BE2C (cell line): Measurements from ENCODE around the gene MDC1.
"Not testable (repeated sequence)": the region's sequence is repeated elsewhere in the genome, so short reads cannot be mapped to it uniquely, and the experiment has no call there.

ENCODE experiments used
- DNase-seq: peaks from one replicate; pipeline ENCODE4 v3.0.0-alpha.2; 2020
- H3K27me3 ChIP-seq: fragments of 250-450 bp; sonication (Bioruptor Pico); 2 replicates; pipeline ENCODE4 v1.5.1; 2020; ENCODE audit warnings: mild to moderate bottlenecking
- H3K36me3 ChIP-seq: fragments of 250-450 bp; sonication (Bioruptor Pico); 2 replicates; pipeline ENCODE4 v1.5.1; 2020; ENCODE audit warnings: mild to moderate bottlenecking
- H3K4me1 ChIP-seq: fragments of 250-450 bp; sonication (Bioruptor Pico); 2 replicates; pipeline ENCODE4 v1.5.1; 2020
- H3K4me3 ChIP-seq: 2 replicates; pipeline ENCODE4 v1.5.1; 2011; ENCODE audit warnings: low read depth, low read length
- H3K9me3 ChIP-seq: fragments of 250-450 bp; sonication (Bioruptor Pico); 2 replicates; pipeline ENCODE4 v1.5.1; 2020
- TF ChIP-seq, protein P1 (sequence below): IDR thresholded peaks from 2 replicates; pipeline ENCODE4 v1.5.1; 2012; ENCODE audit warnings: mild to moderate bottlenecking, low read depth, low read length

Gene MDC1

DNA sequence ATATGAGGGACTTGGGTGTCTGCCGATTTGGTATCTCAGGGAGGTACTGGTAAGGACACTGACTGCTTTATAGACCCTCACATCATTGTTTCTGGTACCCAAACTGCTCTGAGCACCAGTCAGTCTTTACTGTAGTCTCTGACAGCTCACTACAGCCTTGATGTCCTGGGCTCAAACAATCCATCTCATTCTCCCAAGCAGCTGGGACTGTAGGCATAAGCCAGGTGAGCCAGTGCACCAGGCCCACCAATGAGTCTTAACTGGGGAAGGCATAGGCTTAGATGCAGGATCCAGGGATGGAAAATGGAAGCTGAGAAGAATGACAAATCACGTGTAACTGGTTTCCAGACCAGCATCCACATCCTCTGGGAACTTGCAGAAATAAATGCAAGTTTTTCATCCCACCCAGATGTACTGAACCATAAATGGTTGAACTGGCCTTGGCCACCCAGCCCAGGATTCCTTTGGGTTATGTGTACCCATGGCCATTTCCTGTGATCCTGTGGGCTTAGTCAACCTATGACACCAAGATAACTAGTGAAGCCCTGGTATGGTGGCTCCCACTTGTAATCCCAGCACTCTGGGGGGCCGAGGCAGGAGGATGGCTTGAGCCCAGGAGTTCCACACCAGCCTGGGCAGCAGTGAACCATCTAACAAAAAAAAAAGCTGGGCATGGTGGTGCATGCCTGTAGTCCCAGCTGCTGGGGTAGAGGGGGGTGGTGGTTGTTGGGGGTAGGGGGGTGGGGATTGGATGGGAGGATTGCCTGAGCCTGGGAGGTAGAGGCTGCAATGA, 8.8 kb upstream of the MDC1 start:
- TF ChIP-seq, protein P1, sequence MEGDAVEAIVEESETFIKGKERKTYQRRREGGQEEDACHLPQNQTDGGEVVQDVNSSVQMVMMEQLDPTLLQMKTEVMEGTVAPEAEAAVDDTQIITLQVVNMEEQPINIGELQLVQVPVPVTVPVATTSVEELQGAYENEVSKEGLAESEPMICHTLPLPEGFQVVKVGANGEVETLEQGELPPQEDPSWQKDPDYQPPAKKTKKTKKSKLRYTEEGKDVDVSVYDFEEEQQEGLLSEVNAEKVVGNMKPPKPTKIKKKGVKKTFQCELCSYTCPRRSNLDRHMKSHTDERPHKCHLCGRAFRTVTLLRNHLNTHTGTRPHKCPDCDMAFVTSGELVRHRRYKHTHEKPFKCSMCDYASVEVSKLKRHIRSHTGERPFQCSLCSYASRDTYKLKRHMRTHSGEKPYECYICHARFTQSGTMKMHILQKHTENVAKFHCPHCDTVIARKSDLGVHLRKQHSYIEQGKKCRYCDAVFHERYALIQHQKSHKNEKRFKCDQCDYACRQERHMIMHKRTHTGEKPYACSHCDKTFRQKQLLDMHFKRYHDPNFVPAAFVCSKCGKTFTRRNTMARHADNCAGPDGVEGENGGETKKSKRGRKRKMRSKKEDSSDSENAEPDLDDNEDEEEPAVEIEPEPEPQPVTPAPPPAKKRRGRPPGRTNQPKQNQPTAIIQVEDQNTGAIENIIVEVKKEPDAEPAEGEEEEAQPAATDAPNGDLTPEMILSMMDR, result no peak
- DNase-seq, result peak; percentile 28
- Histone ChIP-seq H3K27me3 (peaks cover 3% of the 10 kb centered on the region), H3K4me1 (peaks cover 13% of the 10 kb centered on the region), H3K36me3 (peaks cover 81% of the 10 kb centered on the region), H3K9me3 (no peaks in the 10 kb centered on the region), H3K4me3 (no peak overlapping the region)

DNA sequence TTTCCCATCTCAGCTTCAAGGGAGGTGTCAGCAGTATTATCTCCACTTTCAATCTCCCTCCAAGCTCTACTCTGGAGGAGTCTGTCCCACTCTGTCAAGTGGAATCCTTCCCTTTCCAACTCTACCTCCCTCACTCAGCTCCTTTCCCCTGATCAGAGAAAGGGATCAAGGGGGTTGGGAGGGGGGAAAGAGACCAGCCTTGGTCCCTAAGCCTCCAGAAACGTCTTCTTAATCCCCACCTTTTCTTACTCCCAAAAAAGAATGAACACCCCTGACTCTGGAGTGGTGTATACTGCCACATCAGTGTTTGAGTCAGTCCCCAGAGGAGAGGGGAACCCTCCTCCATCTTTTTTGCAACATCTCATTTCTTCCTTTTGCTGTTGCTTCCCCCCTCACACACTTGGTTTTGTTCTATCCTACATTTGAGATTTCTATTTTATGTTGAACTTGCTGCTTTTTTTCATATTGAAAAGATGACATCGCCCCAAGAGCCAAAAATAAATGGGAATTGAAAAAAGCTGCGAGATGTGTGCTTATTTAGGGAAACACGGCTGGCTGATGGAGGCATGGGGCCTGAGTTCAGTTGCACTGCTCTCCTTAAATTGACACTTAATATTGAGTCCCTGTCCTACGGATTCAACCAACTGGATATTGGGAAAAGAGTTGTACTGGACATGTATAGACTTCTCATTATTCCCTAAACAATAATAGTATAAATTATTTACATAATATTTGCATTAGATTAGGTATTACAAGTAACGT, 8.0 kb upstream of the MDC1 start:
- H3K9me3 ChIP-seq, result no peaks in the 10 kb centered on the region
- H3K4me1 ChIP-seq, result peaks cover 8% of the 10 kb centered on the region
- H3K4me3 ChIP-seq, result no peak overlapping the region
- H3K27me3 ChIP-seq, result peaks cover 3% of the 10 kb centered on the region
- H3K36me3 ChIP-seq, result peaks cover 81% of the 10 kb centered on the region
- TF ChIP-seq, protein P1, result no peak
- DNase-seq, result no peak

DNA sequence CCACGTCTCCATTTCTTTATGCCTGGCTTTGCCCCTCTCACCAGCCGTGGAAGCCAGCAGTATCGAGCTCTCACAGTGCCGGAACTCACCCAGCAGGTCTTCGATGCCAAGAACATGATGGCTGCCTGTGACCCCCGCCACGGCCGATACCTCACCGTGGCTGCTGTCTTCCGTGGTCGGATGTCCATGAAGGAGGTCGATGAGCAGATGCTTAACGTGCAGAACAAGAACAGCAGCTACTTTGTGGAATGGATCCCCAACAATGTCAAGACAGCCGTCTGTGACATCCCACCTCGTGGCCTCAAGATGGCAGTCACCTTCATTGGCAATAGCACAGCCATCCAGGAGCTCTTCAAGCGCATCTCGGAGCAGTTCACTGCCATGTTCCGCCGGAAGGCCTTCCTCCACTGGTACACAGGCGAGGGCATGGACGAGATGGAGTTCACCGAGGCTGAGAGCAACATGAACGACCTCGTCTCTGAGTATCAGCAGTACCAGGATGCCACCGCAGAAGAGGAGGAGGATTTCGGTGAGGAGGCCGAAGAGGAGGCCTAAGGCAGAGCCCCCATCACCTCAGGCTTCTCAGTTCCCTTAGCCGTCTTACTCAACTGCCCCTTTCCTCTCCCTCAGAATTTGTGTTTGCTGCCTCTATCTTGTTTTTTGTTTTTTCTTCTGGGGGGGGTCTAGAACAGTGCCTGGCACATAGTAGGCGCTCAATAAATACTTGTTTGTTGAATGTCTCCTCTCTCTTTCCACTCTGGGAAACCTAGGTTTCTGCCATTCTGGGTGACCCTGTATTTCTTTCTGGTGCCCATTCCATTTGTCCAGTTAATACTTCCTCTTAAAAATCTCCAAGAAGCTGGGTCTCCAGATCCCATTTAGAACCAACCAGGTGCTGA, 7.0 kb upstream of the MDC1 start:
- H3K27me3 ChIP-seq, H3K9me3 ChIP-seq, H3K4me1 ChIP-seq: not testable (repeated sequence)
- peak; percentile 30 for DNase-seq
- Histone ChIP-seq H3K36me3 (peaks cover 72% of the 10 kb centered on the region), H3K4me3 (peak overlapping the region; percentile 27)
- TF ChIP-seq, protein P1, result peak; percentile 19; the same call in 1 of the 2 replicates

DNA sequence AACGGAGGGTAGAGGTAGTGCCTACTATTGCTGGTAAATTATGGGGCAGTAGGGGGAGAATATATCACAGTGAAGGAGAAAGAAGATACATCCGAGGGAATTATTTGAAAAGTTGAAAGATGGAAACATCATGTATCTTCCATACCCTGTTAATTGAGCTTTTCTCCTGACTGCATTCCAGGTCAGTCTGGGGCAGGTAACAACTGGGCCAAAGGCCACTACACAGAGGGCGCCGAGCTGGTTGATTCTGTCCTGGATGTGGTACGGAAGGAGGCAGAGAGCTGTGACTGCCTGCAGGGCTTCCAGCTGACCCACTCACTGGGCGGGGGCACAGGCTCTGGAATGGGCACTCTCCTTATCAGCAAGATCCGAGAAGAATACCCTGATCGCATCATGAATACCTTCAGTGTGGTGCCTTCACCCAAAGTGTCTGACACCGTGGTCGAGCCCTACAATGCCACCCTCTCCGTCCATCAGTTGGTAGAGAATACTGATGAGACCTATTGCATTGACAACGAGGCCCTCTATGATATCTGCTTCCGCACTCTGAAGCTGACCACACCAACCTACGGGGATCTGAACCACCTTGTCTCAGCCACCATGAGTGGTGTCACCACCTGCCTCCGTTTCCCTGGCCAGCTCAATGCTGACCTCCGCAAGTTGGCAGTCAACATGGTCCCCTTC, 6.2 kb upstream of the MDC1 start:
- Histone ChIP-seq H3K36me3 (peaks cover 68% of the 10 kb centered on the region), H3K4me3 (peak overlapping the region; percentile 96)
- not testable (repeated sequence) for DNase-seq, H3K27me3 ChIP-seq, H3K9me3 ChIP-seq, H3K4me1 ChIP-seq

DNA sequence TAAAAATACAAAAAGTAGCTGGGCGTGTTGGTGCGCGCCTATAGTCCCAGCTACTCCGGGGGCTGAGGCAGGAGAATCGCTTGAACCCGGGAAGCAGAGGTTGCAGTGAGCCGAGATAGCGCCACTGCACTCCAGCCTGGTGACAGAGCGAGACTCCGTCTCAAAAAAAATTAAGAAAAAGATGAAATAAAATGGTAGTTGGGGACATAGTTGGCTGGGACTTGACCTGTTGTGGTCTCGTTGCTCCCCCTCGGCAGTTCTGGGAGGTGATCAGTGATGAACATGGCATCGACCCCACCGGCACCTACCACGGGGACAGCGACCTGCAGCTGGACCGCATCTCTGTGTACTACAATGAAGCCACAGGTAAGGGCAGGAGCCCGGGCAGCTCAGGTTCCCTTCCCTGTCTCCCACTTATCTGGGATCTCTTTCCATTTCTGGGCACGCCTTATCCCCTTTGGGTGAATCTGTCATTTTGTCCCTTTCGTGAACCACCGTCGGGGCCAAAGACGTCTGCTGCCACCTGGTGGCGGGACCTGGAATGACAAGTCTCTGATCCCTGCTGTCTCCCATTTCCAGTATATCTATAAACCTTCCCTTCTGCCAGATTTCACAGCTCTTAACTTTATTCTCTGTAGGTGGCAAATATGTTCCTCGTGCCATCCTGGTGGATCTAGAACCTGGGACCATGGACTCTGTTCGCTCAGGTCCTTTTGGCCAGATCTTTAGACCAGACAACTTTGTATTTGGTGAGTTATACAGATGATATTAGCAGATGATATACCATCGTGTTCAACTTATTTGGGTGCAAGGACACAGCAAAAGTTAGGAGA, 5.4 kb upstream of the MDC1 start:
- peaks cover 3% of the 10 kb centered on the region for H3K27me3 ChIP-seq
- H3K9me3 ChIP-seq, result no peaks in the 10 kb centered on the region
- peaks cover 61% of the 10 kb centered on the region for H3K36me3 ChIP-seq
- H3K4me3 ChIP-seq, result peak overlapping the region; percentile 96
- peaks cover 7% of the 10 kb centered on the region for H3K4me1 ChIP-seq
- TF ChIP-seq, protein P1, result peak; percentile 94
- DNase-seq, result peak; percentile 79

DNA sequence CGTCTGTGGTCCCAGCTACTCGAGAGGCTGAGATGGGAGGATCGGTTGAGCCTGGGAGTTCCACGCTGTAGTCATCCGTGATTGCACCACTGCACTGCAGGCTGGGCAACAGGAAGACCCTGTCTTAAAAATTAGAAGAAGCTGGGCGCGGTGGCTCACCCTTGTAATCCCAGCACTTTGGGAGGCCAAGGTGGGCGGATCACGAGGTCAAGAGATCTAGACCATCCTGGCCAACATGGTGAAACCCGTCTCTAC, 4.9 kb upstream of the MDC1 start:
- H3K4me1 ChIP-seq, H3K9me3 ChIP-seq, H3K27me3 ChIP-seq, DNase-seq: not testable (repeated sequence)
- H3K36me3 ChIP-seq, result peaks cover 56% of the 10 kb centered on the region
- H3K4me3 ChIP-seq, result peak overlapping the region; percentile 96
